GM12891 (cell line): Measurements from ENCODE around the gene LRRC32.

Experiments
- PAX5 ChIP-seq: IDR thresholded peaks from 2 replicates; pipeline ENCODE4 v1.6.1; 2011; ENCODE audit warnings: low read length, moderate library complexity, mild to moderate bottlenecking; ENCODE audit not compliant: insufficient read depth, severe bottlenecking
- POLR2A ChIP-seq: IDR thresholded peaks from 2 replicates; pipeline ENCODE4 v1.6.1; 2011; ENCODE audit warnings: low read depth, low read length, control low read depth
- POLR2AphosphoS5 ChIP-seq: IDR thresholded peaks from 2 replicates; pipeline ENCODE4 v1.6.1; 2011; ENCODE audit warnings: low read depth, low read length, control low read depth
- POU2F2 ChIP-seq: IDR thresholded peaks from 2 replicates; pipeline ENCODE4 v1.6.1; 2011; ENCODE audit warnings: low read depth, mild to moderate bottlenecking, control low read depth, low read length, moderate library complexity
- SPI1 ChIP-seq: IDR thresholded peaks from 2 replicates; pipeline ENCODE4 v1.6.1; 2011; ENCODE audit warnings: low read depth, low read length, control low read depth
- TAF1 ChIP-seq: IDR thresholded peaks from 2 replicates; pipeline ENCODE4 v1.6.1; 2011; ENCODE audit warnings: low read depth, low read length, control low read depth

DNA sequence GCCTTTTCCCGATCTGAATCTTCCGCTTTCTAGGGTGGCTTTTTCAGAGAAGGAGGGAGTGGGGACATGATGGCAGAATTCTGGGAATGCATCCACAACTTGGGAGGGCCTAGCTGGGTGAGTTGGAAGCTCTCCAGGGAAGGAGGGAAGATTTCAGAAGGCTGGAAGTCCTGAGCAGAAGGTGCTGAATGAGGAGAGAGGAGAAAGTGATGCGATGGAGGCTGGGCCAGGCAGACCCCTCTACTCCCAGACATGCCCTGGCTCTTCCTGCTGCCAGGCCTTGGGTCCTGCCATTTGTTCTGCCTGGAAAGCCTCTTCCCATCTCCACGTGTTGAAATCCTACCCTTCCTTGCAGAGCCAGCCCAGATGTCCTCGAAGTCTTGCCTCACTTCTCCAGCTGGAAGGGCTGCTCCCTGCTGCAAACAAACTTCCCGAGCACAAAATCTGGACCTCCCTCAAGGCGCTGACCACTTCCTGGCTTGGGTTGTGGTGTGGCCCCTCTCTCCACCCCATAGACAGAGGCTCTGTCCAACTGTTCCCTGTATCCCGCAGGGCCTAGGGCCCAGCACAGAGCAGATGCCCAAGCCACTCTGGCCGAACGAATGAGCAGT, 16.8 kb downstream of the LRRC32 start:
- TF ChIP-seq POLR2A (no peak), PAX5 (no peak), POLR2AphosphoS5 (no peak), SPI1 (no peak), TAF1 (no peak), POU2F2 (no peak)
